ENCODE measurements around the gene KCNK2.

DNA sequence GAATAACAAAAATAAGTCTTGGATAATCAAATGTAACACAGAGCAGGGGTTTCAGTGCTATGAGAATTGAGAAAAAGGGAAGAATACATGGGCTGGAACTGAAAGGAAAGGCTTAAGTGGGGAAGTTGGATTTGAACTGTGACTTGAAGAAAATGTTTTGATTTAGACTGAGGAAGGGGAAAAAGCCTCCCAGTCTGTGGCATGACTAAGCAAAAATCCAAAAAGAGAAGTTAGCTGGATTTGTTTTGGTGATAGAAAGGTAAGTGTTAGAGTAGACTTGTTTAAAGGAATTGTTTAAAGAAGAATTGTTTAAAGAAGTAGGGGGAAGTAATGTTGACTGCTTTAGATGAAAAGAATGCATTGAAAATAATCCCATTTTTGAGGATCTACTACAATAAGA is 46.0 kb downstream of the KCNK2 start:
- no peak for TF ChIP-seq RAD21 (IDR thresholded peaks at IDR 0.05; ENCODE audit: low read length)
- TF ChIP-seq, protein P1, sequence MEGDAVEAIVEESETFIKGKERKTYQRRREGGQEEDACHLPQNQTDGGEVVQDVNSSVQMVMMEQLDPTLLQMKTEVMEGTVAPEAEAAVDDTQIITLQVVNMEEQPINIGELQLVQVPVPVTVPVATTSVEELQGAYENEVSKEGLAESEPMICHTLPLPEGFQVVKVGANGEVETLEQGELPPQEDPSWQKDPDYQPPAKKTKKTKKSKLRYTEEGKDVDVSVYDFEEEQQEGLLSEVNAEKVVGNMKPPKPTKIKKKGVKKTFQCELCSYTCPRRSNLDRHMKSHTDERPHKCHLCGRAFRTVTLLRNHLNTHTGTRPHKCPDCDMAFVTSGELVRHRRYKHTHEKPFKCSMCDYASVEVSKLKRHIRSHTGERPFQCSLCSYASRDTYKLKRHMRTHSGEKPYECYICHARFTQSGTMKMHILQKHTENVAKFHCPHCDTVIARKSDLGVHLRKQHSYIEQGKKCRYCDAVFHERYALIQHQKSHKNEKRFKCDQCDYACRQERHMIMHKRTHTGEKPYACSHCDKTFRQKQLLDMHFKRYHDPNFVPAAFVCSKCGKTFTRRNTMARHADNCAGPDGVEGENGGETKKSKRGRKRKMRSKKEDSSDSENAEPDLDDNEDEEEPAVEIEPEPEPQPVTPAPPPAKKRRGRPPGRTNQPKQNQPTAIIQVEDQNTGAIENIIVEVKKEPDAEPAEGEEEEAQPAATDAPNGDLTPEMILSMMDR (IDR thresholded peaks at IDR 0.05), result no peak
- TF ChIP-seq MEF2A (IDR thresholded peaks at IDR 0.05; ENCODE audit: borderline replicate concordance, low read depth), result no peak
- TF ChIP-seq TEAD4 (IDR thresholded peaks at IDR 0.05; ENCODE audit: borderline replicate concordance, insufficient read depth), result no peak
- no peak for TF ChIP-seq JUND (IDR thresholded peaks at IDR 0.05)
- TF ChIP-seq, protein P2, sequence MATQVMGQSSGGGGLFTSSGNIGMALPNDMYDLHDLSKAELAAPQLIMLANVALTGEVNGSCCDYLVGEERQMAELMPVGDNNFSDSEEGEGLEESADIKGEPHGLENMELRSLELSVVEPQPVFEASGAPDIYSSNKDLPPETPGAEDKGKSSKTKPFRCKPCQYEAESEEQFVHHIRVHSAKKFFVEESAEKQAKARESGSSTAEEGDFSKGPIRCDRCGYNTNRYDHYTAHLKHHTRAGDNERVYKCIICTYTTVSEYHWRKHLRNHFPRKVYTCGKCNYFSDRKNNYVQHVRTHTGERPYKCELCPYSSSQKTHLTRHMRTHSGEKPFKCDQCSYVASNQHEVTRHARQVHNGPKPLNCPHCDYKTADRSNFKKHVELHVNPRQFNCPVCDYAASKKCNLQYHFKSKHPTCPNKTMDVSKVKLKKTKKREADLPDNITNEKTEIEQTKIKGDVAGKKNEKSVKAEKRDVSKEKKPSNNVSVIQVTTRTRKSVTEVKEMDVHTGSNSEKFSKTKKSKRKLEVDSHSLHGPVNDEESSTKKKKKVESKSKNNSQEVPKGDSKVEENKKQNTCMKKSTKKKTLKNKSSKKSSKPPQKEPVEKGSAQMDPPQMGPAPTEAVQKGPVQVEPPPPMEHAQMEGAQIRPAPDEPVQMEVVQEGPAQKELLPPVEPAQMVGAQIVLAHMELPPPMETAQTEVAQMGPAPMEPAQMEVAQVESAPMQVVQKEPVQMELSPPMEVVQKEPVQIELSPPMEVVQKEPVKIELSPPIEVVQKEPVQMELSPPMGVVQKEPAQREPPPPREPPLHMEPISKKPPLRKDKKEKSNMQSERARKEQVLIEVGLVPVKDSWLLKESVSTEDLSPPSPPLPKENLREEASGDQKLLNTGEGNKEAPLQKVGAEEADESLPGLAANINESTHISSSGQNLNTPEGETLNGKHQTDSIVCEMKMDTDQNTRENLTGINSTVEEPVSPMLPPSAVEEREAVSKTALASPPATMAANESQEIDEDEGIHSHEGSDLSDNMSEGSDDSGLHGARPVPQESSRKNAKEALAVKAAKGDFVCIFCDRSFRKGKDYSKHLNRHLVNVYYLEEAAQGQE (IDR thresholded peaks at IDR 0.05; ENCODE audit: low read depth, low read length), result no peak
- no peak for TF ChIP-seq POLR2AphosphoS5 (IDR thresholded peaks at IDR 0.05; ENCODE audit: low read depth, low read length)
- TF ChIP-seq YY1 (IDR thresholded peaks at IDR 0.05; ENCODE audit: low read depth), result no peak
- no peak for TF ChIP-seq SIN3A (IDR thresholded peaks at IDR 0.05; ENCODE audit: borderline replicate concordance, low read depth, low read length)
